ENCODE measurements around the gene MRPL14.
A peak's percentile ranks its signal among the peaks of the same experiment; 100 is the strongest.
"Not testable (repeated sequence)": the region's sequence is repeated elsewhere in the genome, so short reads cannot be mapped to it uniquely, and the experiment has no call there.

Gene MRPL14

GRCh38 chr6:44097782-44098317 is 29.4 kb downstream of the MRPL14 start:
- DNase-seq (ENCODE audit: low read depth) = no peak

GRCh38 chr6:44096612-44097011 is 30.6 kb downstream of the MRPL14 start:
- DNase-seq (ENCODE audit: low read depth) = peak; percentile 56

GRCh38 chr6:44095243-44095623 is 32.0 kb downstream of the MRPL14 start:
- not testable (repeated sequence) for DNase-seq (ENCODE audit: low read depth)

- no peak for DNase-seq (ENCODE audit: low read depth)
Measured at GRCh38 chr6:44094403-44095242, 32.6 kb downstream of the MRPL14 start.

GRCh38 chr6:44093750-44094402 is 33.4 kb downstream of the MRPL14 start:
- DNase-seq (ENCODE audit: low read depth) = no peak

GRCh38 chr6:44093066-44093465 is 34.2 kb downstream of the MRPL14 start:
- DNase-seq (ENCODE audit: low read depth) = no peak

GRCh38 chr6:44091981-44092884 is 35.0 kb downstream of the MRPL14 start:
- no peak for DNase-seq (ENCODE audit: low read depth)

GRCh38 chr6:44091356-44091755 is 35.9 kb downstream of the MRPL14 start:
- DNase-seq (ENCODE audit: low read depth) = not testable (repeated sequence)

- DNase-seq (ENCODE audit: low read depth) = no peak
Measured at GRCh38 chr6:44090465-44090864, 36.8 kb downstream of the MRPL14 start.

GRCh38 chr6:44088827-44089590 is 38.2 kb downstream of the MRPL14 start:
- DNase-seq (ENCODE audit: low read depth) = no peak

GRCh38 chr6:44087623-44088022 is 39.6 kb downstream of the MRPL14 start:
- DNase-seq (ENCODE audit: low read depth) = no peak

GRCh38 chr6:44086931-44087574 is 40.2 kb downstream of the MRPL14 start:
- no peak for DNase-seq (ENCODE audit: low read depth)

GRCh38 chr6:44085219-44085618 is 42.0 kb downstream of the MRPL14 start:
- DNase-seq (ENCODE audit: low read depth) = no peak

- no peak for DNase-seq (ENCODE audit: low read depth)
Measured at GRCh38 chr6:44084231-44085014, 42.8 kb downstream of the MRPL14 start.

GRCh38 chr6:44082872-44083321 is 44.4 kb downstream of the MRPL14 start:
- no peak for DNase-seq (ENCODE audit: low read depth)

GRCh38 chr6:44081753-44082152 is 45.5 kb downstream of the MRPL14 start:
- no peak for DNase-seq (ENCODE audit: low read depth)

GRCh38 chr6:44080561-44081521 is 46.4 kb downstream of the MRPL14 start:
- no peak for DNase-seq (ENCODE audit: low read depth)

- no peak for DNase-seq (ENCODE audit: low read depth)
Measured at GRCh38 chr6:44079672-44080071, 47.6 kb downstream of the MRPL14 start.
